Fibroblast of peridontal ligament (primary cell): ENCODE data around the gene MMP24OS.
"Not testable (repeated sequence)": the region's sequence is repeated elsewhere in the genome, so short reads cannot be mapped to it uniquely, and the experiment has no call there.

Experiments
- DNase-seq: peaks from one replicate; pipeline ENCODE4 v3.0.0-alpha.2; 2010; ENCODE audit errors: extremely low read depth

The MMP24OS gene

GRCh38 chr20:35275741-35276251 is 2.1 kb downstream of the MMP24OS start:
- no peak for DNase-seq

- DNase-seq, result no peak
Observed at GRCh38 chr20:35274172-35275092, 3.5 kb downstream of the MMP24OS start.

GRCh38 chr20:35273449-35274171 is 4.3 kb downstream of the MMP24OS start:
- peak; percentile 33 for DNase-seq

- peak; percentile 74 for DNase-seq
Observed at GRCh38 chr20:35271904-35272303, 6.0 kb downstream of the MMP24OS start.

GRCh38 chr20:35271073-35271882 is 6.6 kb downstream of the MMP24OS start:
- peak; percentile 23 for DNase-seq

- no peak for DNase-seq
Observed at GRCh38 chr20:35270021-35270902, 7.7 kb downstream of the MMP24OS start.

- DNase-seq, result peak; percentile 55
Observed at GRCh38 chr20:35269055-35269781, 8.7 kb downstream of the MMP24OS start.

- no peak for DNase-seq
Observed at GRCh38 chr20:35267092-35267491, 10.8 kb downstream of the MMP24OS start.

- no peak for DNase-seq
Observed at GRCh38 chr20:35264755-35265154, 13.2 kb downstream of the MMP24OS start.

GRCh38 chr20:35263532-35264341 is 14.2 kb downstream of the MMP24OS start:
- no peak for DNase-seq

- peak; percentile 33 for DNase-seq
Observed at GRCh38 chr20:35262731-35263531, 15.0 kb downstream of the MMP24OS start.

GRCh38 chr20:35262321-35262720 is 15.6 kb downstream of the MMP24OS start:
- DNase-seq, result not testable (repeated sequence)

GRCh38 chr20:35260426-35260825 is 17.5 kb downstream of the MMP24OS start:
- DNase-seq, result no peak

GRCh38 chr20:35257175-35257909 is 20.6 kb downstream of the MMP24OS start:
- DNase-seq, result no peak

- DNase-seq, result no peak
Observed at GRCh38 chr20:35254448-35254999, 23.4 kb downstream of the MMP24OS start.

GRCh38 chr20:35253010-35253409 is 24.9 kb downstream of the MMP24OS start:
- DNase-seq, result no peak

GRCh38 chr20:35252598-35252997 is 25.3 kb downstream of the MMP24OS start:
- DNase-seq, result not testable (repeated sequence)
